GM12801 (cell line): ENCODE results near the gene WNT8B.

Experiments used
- TF ChIP-seq, protein P1 (sequence below): IDR thresholded peaks from one replicate; pipeline ENCODE4 v1.5.1; 2011; ENCODE audit warnings: control low read depth; ENCODE audit not compliant: insufficient read length; ENCODE audit errors: extremely low read depth

WNT8B gene

DNA sequence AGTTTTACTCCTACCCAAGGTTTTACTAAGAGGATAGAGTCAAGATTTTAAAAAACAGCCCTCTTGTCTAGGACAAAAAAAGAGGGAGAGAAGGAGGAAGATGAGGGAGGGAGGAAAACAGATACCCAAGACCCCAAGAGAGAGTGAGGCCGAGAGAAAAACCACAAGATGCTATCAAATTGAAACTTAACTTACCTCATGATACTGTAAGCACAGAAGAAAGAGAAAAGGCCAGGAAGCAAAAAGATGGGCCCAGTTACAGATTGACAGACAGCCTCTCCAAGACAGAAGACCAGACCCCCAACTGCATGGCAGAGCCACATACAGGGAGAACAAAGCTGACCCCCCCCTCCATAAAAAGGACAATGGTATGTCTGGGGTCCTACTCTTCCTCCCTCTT, 45.5 kb downstream of the WNT8B start:
- TF ChIP-seq, protein P1, sequence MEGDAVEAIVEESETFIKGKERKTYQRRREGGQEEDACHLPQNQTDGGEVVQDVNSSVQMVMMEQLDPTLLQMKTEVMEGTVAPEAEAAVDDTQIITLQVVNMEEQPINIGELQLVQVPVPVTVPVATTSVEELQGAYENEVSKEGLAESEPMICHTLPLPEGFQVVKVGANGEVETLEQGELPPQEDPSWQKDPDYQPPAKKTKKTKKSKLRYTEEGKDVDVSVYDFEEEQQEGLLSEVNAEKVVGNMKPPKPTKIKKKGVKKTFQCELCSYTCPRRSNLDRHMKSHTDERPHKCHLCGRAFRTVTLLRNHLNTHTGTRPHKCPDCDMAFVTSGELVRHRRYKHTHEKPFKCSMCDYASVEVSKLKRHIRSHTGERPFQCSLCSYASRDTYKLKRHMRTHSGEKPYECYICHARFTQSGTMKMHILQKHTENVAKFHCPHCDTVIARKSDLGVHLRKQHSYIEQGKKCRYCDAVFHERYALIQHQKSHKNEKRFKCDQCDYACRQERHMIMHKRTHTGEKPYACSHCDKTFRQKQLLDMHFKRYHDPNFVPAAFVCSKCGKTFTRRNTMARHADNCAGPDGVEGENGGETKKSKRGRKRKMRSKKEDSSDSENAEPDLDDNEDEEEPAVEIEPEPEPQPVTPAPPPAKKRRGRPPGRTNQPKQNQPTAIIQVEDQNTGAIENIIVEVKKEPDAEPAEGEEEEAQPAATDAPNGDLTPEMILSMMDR = no peak

DNA sequence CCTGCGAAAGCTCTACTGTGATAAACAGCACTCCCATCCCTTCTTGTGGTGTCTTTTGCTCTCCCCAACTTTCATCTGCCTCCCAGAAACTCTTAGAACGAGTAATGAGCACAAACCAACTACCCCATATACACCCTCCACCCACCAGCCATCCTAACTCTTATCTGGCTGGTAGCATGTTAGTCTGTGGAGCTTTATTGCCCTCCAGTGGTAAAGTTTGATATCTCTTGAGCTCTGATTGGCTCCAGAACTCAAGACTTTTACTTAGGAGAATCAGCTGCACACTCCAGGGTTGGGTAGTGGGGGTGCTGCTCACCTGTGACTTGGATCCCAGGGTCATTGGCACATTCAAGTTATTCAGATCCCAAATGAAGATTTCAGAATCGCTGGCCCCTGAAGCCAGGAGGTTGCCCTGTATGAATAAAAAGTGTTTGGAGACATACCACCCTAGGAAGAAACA, 45.9 kb downstream of the WNT8B start:
- TF ChIP-seq, protein P1 = no peak

DNA sequence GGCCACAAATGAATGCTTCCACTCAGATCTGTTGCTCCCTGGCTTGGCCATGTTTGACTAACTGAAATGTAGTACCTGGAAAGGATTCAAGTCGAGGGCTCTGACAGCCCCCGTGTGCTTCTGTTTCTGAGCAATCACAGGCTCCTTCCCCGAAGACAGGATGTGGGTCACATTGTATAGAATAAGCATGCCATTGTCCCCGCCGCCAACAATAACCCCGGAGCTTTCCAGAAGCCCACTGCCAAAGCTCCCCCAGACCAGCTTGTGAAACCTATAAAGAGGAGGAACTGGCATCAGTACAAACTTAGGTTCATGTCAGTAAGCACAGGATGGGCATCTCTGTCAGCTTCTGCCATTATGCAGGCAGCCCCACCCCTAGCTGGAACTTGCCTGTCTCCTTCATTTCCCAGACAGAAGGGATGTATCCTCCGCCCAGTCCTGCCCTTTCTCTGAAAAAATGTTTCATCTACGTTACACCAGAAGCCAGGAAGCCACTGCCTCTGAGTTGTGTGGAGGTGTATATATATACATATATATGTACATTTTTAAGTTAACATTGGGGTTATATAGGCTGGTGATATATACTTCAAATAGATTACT, 46.5 kb downstream of the WNT8B start:
- TF ChIP-seq, protein P1 = no peak

DNA sequence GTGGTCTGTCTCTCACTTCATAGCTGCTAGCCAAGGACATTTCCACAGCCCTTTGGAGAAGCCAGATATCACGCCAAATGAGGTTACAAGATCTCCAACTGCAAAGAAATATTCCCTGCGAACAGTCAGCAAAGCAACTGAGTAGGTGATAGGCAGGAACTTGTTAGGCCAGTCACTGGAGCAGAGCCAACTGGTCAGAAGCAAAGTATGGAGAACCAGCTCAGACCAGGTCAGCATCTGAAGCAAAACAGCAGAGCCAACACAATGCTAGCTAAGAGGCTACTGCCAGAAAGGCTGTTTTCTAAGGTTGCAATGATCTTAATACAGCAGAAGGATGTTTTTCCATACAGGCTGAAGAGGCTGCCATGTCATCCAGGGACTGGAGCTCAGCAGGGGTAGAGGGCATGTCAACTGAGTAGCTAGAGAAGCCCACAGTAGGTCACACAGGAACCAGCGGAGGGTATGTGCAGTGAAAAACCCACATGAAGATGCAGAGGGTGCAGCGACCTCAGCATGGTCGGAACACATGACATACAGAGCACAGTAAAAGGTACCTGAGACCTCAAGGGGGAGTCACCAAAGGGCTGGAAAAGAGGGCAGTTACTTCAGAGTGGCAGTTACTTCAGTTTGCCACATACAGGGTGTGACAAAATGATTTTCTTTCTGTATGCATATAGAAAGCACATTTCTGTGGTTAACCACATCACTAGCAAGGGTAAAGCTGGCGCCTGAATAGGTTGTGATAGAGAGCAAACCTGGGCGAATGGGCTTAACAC, 47.9 kb downstream of the WNT8B start:
- TF ChIP-seq, protein P1 = no peak

DNA sequence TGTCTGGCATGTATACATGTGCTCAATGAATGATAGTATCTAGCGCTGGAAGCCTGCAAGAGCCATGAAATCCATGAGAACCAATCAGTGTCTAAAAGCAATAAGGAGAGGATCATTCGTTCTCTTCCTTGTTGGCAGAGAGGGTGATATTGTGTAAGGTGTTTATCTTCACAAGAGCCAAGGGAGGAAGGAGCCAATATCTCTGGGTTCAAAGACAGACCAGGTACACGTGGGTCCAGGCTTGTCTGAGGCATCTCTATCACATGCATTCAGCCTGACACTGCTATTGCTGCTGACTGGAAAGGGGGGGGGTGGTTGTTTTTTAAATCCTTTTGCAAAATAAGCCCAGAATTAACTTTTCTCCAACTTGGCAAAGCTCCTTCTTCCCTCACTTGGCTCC, 52.8 kb downstream of the WNT8B start:
- TF ChIP-seq, protein P1 = no peak

DNA sequence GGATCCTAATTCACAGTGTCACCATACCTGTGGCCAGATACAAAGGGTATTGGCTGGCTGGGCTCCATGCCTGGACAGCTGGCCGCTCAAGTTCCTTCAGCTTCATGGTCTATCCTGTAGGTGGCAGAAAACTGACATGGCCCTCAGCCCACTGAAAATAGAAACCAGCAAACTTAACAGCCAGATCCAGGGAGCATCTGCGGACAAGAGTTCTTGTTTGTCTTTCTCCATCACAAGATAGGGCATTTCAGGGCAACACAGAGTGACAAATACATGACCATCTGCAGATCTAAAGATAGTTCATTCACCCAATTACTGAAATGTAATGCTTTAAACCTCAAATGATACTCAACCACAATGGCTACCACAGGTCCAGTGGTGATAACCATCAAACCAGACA, 54.0 kb downstream of the WNT8B start:
- TF ChIP-seq, protein P1 = no peak

DNA sequence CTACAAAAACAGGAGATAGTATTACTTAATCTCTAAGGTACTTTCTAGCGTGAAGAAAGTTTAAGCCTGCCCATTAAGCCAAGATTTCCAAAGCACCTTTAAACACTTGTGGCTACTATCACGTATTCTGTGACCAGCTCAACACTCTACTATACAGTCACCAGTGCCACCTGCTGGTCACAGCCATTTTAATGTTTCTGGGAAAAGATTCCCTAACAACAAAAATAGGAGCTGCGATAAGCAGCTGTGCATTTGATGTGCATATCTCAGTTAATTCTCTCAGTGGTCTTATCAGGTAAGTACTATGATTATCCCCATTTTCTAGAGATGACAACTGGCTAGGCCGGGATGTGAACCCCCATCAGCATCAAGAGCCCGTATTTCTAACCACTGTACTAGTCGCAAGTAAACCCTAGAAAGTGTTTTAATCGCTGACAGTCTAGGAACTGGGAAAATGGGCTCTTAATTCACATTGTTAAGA, 56.0 kb downstream of the WNT8B start:
- TF ChIP-seq, protein P1 = no peak
